Loucy (cell line): Measurements from ENCODE around the gene NECAB3.

Experiments used
- H2AFZ ChIP-seq: fragments of 200-600 bp; sonication (generic); 2 replicates; pipeline ENCODE4 v1.6.0; 2016; ENCODE audit warnings: antibody characterized with exemption, mild to moderate bottlenecking, low read length, moderate library complexity
- H3F3A ChIP-seq: fragments of 200-600 bp; 2 replicates; pipeline ENCODE4 v1.6.0; 2016; ENCODE audit warnings: antibody characterized with exemption, low read depth, mild to moderate bottlenecking
- H3K27me3 ChIP-seq: fragments of 200-600 bp; sonication (generic); 2 replicates; pipeline ENCODE4 v1.6.1; 2014; ENCODE audit warnings: low read length, mild to moderate bottlenecking; ENCODE audit not compliant: insufficient read depth, poor library complexity, severe bottlenecking
- H3K36me3 ChIP-seq: fragments of 200-600 bp; sonication (generic); 2 replicates; pipeline ENCODE4 v1.6.1; 2016; ENCODE audit warnings: low read length; ENCODE audit not compliant: insufficient read depth
- H3K4me1 ChIP-seq: fragments of 200-600 bp; sonication (generic); 2 replicates; pipeline ENCODE4 v1.5.1; 2014; ENCODE audit warnings: low read length, mild to moderate bottlenecking; ENCODE audit not compliant: insufficient read depth, poor library complexity, severe bottlenecking
- H3K4me2 ChIP-seq: fragments of 200-600 bp; sonication (generic); 2 replicates; pipeline ENCODE4 v1.6.0; 2014; ENCODE audit warnings: antibody characterized with exemption, low read length, low read depth, mild to moderate bottlenecking; ENCODE audit not compliant: poor library complexity, severe bottlenecking
- H3K4me3 ChIP-seq: fragments of 200-600 bp; sonication (generic); 2 replicates; pipeline ENCODE4 v1.5.1; 2014; ENCODE audit warnings: low read length, mild to moderate bottlenecking, mixed read lengths; ENCODE audit not compliant: poor library complexity, severe bottlenecking
- H3K79me2 ChIP-seq: fragments of 200-600 bp; sonication (generic); 2 replicates; pipeline ENCODE4 v1.6.1; 2014; ENCODE audit warnings: low read length; ENCODE audit not compliant: insufficient read depth
- H3K9ac ChIP-seq: fragments of 200-600 bp; sonication (generic); 2 replicates; pipeline ENCODE4 v1.6.0; 2014; ENCODE audit warnings: mild to moderate bottlenecking, low read depth, low read length, moderate library complexity; ENCODE audit not compliant: poor library complexity, severe bottlenecking
- H3K9me2 ChIP-seq: fragments of 200-600 bp; sonication (generic); replicated peaks from 2 replicates; pipeline ENCODE4 v1.6.1; 2016; ENCODE audit warnings: low read depth, low read length, mixed read lengths
- H3K9me3 ChIP-seq: fragments of 200-600 bp; sonication (generic); 2 replicates; pipeline ENCODE4 v1.6.1; 2014; ENCODE audit warnings: mild to moderate bottlenecking, antibody characterized with exemption, low read length, low read depth; ENCODE audit not compliant: insufficient read depth
- H4K20me1 ChIP-seq: fragments of 200-600 bp; sonication (generic); 2 replicates; pipeline ENCODE4 v1.6.0; 2014; ENCODE audit warnings: antibody characterized with exemption, low read length, mild to moderate bottlenecking; ENCODE audit not compliant: insufficient read depth, poor library complexity, severe bottlenecking
- CTCF ChIP-seq: fragments of 200-600 bp; sonication (generic); conservative IDR thresholded peaks from 2 replicates; pipeline ENCODE4 v1.5.1; 2014; ENCODE audit warnings: mild to moderate bottlenecking, antibody characterized with exemption, low read length
- EZH2phosphoT487 ChIP-seq: fragments of 200-600 bp; IDR thresholded peaks from 2 replicates; pipeline ENCODE4 v1.6.1; 2018; ENCODE audit warnings: antibody characterized with exemption, mild to moderate bottlenecking, moderate library complexity, borderline replicate concordance

NECAB3 gene

GRCh38 chr20:33630507-33630906, 43.7 kb downstream of the NECAB3 start:
- Histone ChIP-seq H3K9ac (no peak overlapping the region), H4K20me1 (no peaks in the 10 kb centered on the region)
- no peak for TF ChIP-seq EZH2phosphoT487

GRCh38 chr20:33629979-33630378, 44.2 kb downstream of the NECAB3 start:
- no peak for TF ChIP-seq CTCF
- TF ChIP-seq EZH2phosphoT487 = no peak
- Histone ChIP-seq H3K4me1 (peaks cover 6% of the 10 kb centered on the region), H3K27me3 (no peaks in the 10 kb centered on the region), H3K9me2 (no peaks in the 10 kb centered on the region), H3K9ac (no peak overlapping the region), H3K9me3 (no peaks in the 10 kb centered on the region), H3K79me2 (no peaks in the 10 kb centered on the region), H3K36me3 (peaks cover 50% of the 10 kb centered on the region; the same call in 1 of the 2 replicates), H4K20me1 (no peaks in the 10 kb centered on the region), H3K4me3 (no peak overlapping the region), H2AFZ (no peak overlapping the region), H3K4me2 (no peak overlapping the region), H3F3A (no peaks in the 10 kb centered on the region)

More at GRCh38 chr20:33630507-33630906, 43.7 kb downstream of the NECAB3 start:
- Histone ChIP-seq H3K4me1 (peaks cover 6% of the 10 kb centered on the region), H3K79me2 (no peaks in the 10 kb centered on the region), H3K36me3 (peaks cover 47% of the 10 kb centered on the region; the same call in 1 of the 2 replicates), H3F3A (no peaks in the 10 kb centered on the region), H2AFZ (no peak overlapping the region), H3K9me3 (no peaks in the 10 kb centered on the region), H3K27me3 (no peaks in the 10 kb centered on the region), H3K9me2 (no peaks in the 10 kb centered on the region), H3K4me3 (no peak overlapping the region), H3K4me2 (no peak overlapping the region)

- Histone ChIP-seq H3K27me3 (no peaks in the 10 kb centered on the region), H3K79me2 (no peaks in the 10 kb centered on the region), H3K4me2 (no peak overlapping the region), H3K4me3 (no peak overlapping the region), H3K36me3 (peaks cover 55% of the 10 kb centered on the region; the same call in 1 of the 2 replicates), H3K9ac (no peak overlapping the region), H4K20me1 (no peaks in the 10 kb centered on the region), H3F3A (no peaks in the 10 kb centered on the region), H2AFZ (no peak overlapping the region), H3K9me2 (no peaks in the 10 kb centered on the region), H3K9me3 (no peaks in the 10 kb centered on the region), H3K4me1 (peaks cover 6% of the 10 kb centered on the region)
- no peak for TF ChIP-seq CTCF
- no peak for TF ChIP-seq EZH2phosphoT487
Measured at GRCh38 chr20:33629533-33629932, 44.7 kb downstream of the NECAB3 start.

- H3K4me3 ChIP-seq = no peak overlapping the region
- TF ChIP-seq CTCF = no peak
- TF ChIP-seq EZH2phosphoT487 = no peak
Measured at GRCh38 chr20:33627577-33628216, 46.5 kb downstream of the NECAB3 start.

More at GRCh38 chr20:33627577-33628216, 46.5 kb downstream of the NECAB3 start:
- no peak overlapping the region for H3K9ac ChIP-seq
- no peaks in the 10 kb centered on the region for H3K27me3 ChIP-seq
- H3K36me3 ChIP-seq = peaks cover 67% of the 10 kb centered on the region; the same call in 1 of the 2 replicates
- no peaks in the 10 kb centered on the region for H4K20me1 ChIP-seq
- H3F3A ChIP-seq = no peaks in the 10 kb centered on the region
- H2AFZ ChIP-seq = no peak overlapping the region
- H3K9me3 ChIP-seq = no peaks in the 10 kb centered on the region
- H3K4me1 ChIP-seq = no peaks in the 10 kb centered on the region
- H3K4me2 ChIP-seq = no peak overlapping the region
- no peaks in the 10 kb centered on the region for H3K9me2 ChIP-seq
- H3K79me2 ChIP-seq = no peaks in the 10 kb centered on the region
